HFFc6 (cell line): Measurements from ENCODE around the gene C1orf94. TPM values are rescaled to one million over a fixed set of nuclear protein-coding genes. Genes with fewer than 3 reads are reported as not detected.

Experiments used
- DNase-seq: peaks from one replicate; pipeline ENCODE4 v3.0.0-alpha.2; 2018
- H3K27ac Mint-ChIP-seq: 2 replicates; pipeline ENCODE4 v1.8.0; 2020; ENCODE audit warnings: mild to moderate bottlenecking, mixed read lengths
- H3K27me3 Mint-ChIP-seq: 2 replicates; pipeline ENCODE4 v1.8.0; 2021; ENCODE audit warnings: mild to moderate bottlenecking, moderate library complexity, mixed read lengths; ENCODE audit not compliant: insufficient read depth
- H3K36me3 Mint-ChIP-seq: 2 replicates; pipeline ENCODE4 v1.8.0; 2021; ENCODE audit warnings: low read depth, mixed read lengths
- H3K4me1 Mint-ChIP-seq: 2 replicates; pipeline ENCODE4 v1.8.0; 2020; ENCODE audit warnings: low read depth, mixed read lengths
- H3K4me3 Mint-ChIP-seq: 2 replicates; pipeline ENCODE4 v1.8.0; 2020; ENCODE audit warnings: mild to moderate bottlenecking, moderate library complexity, mixed read lengths
- H3K9me3 Mint-ChIP-seq: 2 replicates; pipeline ENCODE4 v1.8.0; 2020; ENCODE audit warnings: mild to moderate bottlenecking, mixed read lengths
- total RNA-seq, 6 experiments: library from RNA; stranded (reverse); fragmentation: NEBNext Ultra II Directional; extraction: Animal tissue kit (Norgen Biotek cat#: 25700); gene quantifications; 2 replicates in 1 of 6; 3 replicates in 5 of 6; pipeline ENCODE4 v1.2.3, GENCODE V29; 2021
- TF ChIP-seq, protein P1 (sequence below): fragments of 200-600 bp; sonication (generic); IDR thresholded peaks from 2 replicates; pipeline ENCODE4 v1.5.0; 2021; ENCODE audit warnings: antibody characterized with exemption, mild to moderate bottlenecking

C1orf94 gene
- total RNA-seq, 6 experiments from 2014 or later = not detected

DNA sequence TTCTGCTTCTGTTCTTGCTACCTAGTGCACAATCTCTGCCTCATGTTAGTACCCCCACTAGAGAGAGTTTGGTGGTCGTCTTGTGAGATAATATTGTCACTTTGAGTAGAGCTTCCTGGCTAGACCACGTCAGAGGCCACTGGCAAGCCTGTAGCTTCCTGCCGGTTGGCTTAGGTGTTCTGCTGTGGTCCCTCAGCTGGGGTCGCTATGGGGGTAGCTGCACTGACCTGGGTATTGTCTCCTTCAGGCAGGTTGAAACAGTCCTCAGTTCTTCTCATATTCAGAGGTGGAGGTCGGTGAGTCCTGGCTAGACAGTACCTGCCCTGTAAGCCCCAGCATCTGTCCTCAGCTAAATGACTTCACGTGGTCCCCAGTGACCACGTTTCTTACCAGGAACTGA, 86.2 kb downstream of the C1orf94 start:
- no peaks in the 10 kb centered on the region for H3K36me3 Mint-ChIP-seq
- TF ChIP-seq, protein P1, sequence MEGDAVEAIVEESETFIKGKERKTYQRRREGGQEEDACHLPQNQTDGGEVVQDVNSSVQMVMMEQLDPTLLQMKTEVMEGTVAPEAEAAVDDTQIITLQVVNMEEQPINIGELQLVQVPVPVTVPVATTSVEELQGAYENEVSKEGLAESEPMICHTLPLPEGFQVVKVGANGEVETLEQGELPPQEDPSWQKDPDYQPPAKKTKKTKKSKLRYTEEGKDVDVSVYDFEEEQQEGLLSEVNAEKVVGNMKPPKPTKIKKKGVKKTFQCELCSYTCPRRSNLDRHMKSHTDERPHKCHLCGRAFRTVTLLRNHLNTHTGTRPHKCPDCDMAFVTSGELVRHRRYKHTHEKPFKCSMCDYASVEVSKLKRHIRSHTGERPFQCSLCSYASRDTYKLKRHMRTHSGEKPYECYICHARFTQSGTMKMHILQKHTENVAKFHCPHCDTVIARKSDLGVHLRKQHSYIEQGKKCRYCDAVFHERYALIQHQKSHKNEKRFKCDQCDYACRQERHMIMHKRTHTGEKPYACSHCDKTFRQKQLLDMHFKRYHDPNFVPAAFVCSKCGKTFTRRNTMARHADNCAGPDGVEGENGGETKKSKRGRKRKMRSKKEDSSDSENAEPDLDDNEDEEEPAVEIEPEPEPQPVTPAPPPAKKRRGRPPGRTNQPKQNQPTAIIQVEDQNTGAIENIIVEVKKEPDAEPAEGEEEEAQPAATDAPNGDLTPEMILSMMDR = no peak
- no peak for DNase-seq
- peaks cover 6% of the 10 kb centered on the region for H3K4me1 Mint-ChIP-seq
- peaks cover 13% of the 10 kb centered on the region for H3K27me3 Mint-ChIP-seq
- H3K4me3 Mint-ChIP-seq = no peak overlapping the region
- H3K9me3 Mint-ChIP-seq = peaks cover 24% of the 10 kb centered on the region
- no peak overlapping the region for H3K27ac Mint-ChIP-seq

DNA sequence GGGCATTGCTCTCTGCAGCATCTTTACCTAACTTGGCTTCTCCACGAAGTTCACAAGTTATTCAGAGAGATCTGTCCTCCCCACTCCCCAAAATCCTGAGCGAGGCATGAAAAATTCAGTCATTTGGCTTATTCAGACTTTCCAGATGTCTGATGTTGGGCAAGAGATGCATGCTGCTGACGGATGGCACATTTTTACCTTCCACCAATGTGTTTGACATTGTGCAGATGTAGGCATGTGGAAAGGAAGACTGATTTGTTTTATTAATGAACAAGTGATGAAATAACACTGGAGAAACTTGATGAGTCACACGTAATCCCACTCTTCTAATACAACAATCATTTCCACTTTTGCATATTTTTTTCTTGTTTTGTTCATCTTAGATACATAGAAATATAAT, 86.7 kb downstream of the C1orf94 start:
- Mint-ChIP-seq H3K4me1 (peaks cover 11% of the 10 kb centered on the region), H3K4me3 (no peak overlapping the region), H3K36me3 (no peaks in the 10 kb centered on the region), H3K27me3 (peaks cover 12% of the 10 kb centered on the region), H3K9me3 (peaks cover 26% of the 10 kb centered on the region), H3K27ac (no peak overlapping the region)
- no peak for DNase-seq
- TF ChIP-seq, protein P1 = no peak

DNA sequence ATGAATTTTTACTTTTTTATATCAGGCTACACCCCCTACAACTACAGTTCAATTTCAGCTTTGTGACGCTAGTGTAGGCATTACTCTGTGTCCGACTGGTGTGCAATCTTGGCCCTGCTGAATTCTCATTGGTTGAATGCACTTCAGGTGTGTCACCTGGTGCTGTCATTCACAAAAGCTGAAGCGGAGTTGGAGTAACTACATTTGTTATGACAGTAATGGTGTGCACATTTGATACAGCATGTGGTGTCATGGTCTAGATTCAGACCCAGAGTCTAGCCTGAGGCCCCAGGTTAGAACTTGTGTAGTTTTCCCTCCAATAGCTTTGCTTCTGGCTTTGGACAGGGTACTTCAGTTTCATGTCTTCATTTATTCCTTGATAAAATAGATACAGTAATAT, 88.7 kb downstream of the C1orf94 start:
- Mint-ChIP-seq H3K4me1 (peaks cover 19% of the 10 kb centered on the region), H3K27ac (no peak overlapping the region), H3K36me3 (no peaks in the 10 kb centered on the region), H3K4me3 (no peak overlapping the region), H3K27me3 (peaks cover 9% of the 10 kb centered on the region), H3K9me3 (peaks cover 33% of the 10 kb centered on the region)
- TF ChIP-seq, protein P1 = no peak
- DNase-seq = no peak

DNA sequence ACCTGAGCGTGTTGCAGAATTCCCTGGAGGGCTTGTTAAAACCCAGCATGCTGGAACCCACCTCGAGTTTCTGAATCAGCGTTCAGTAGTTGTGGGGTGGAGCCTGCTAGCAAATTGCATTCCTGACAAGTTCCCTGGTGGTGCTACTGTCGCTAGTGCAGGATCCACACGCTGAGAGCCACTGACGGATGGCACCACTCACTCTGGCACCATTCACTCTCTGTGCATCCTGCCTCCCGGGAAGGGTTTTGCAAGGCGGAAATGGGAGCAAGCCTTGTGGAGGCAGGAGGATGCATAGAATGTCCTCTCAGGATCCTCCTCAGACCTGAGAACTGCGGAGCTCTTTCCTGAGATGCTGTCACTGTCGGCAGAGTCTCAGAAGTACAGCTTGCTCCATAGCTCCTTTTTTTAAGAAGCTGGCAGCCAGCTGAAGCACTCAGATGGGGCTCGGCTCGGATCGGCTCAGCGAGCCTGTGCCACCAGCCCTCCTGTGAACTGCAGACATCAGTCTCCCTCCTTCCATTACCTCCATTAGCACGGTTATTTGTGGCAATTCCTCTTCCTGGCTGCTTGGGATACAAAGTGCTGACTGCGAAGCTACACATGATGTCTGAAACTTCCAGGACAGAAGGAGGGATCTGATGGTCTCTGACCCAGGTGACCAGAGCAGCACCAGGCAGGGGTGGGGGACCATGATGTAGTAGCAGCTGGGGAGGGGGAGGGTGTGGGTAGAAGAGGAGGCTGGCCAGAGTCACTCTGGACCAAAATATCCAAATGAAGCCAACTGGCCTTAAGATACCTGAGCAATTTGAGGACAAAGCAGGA, 89.6 kb downstream of the C1orf94 start:
- Mint-ChIP-seq H3K27ac (no peak overlapping the region), H3K4me3 (no peak overlapping the region), H3K4me1 (peaks cover 19% of the 10 kb centered on the region), H3K9me3 (peaks cover 32% of the 10 kb centered on the region), H3K27me3 (peaks cover 8% of the 10 kb centered on the region), H3K36me3 (peaks cover 4% of the 10 kb centered on the region)
- TF ChIP-seq, protein P1 = no peak
- no peak for DNase-seq

DNA sequence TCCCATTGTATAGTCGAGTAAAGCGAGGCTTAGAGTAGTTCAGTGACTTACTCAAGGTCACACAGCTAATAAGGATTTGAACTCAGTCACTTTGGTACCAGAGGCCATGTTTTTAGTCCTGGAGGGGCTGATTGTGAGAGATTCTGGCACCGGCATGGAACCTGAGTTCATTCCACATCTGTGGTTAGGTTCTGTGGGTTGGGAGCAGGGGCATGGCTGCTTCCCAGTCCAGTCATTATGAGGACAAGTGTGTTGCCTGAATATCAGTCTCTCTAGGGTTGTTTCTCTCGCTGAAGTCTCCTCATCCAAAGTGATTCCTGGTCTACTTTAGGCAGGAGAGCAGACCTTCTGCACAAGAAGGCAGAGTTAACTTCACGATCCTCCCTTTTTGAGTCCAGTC, 90.6 kb downstream of the C1orf94 start:
- TF ChIP-seq, protein P1 = no peak
- Mint-ChIP-seq H3K27me3 (peaks cover 8% of the 10 kb centered on the region), H3K27ac (no peak overlapping the region), H3K9me3 (peaks cover 32% of the 10 kb centered on the region), H3K4me3 (no peak overlapping the region), H3K36me3 (peaks cover 4% of the 10 kb centered on the region), H3K4me1 (peaks cover 19% of the 10 kb centered on the region)
- DNase-seq = no peak
